Neural cell (in vitro differentiated cells): Measurements from ENCODE around the gene ELMO2.

Experiments
- CTCF ChIP-seq: fragments of 450-650 bp; IDR thresholded peaks from 2 replicates; pipeline ENCODE4 v1.5.1; 2014; ENCODE audit warnings: antibody characterized with exemption, mild to moderate bottlenecking, moderate library complexity; ENCODE audit not compliant: poor library complexity, severe bottlenecking
- EP300 ChIP-seq: fragments of 450-650 bp; conservative IDR thresholded peaks from 2 replicates; pipeline ENCODE4 v1.6.1; 2014; ENCODE audit warnings: antibody characterized with exemption, mild to moderate bottlenecking, moderate library complexity; ENCODE audit not compliant: poor library complexity, severe bottlenecking
- EZH2 ChIP-seq: fragments of 200-600, 300-800 bp; shearing (Covaris generic), sonication (generic); IDR thresholded peaks from 2 replicates; pipeline ENCODE4 v1.6.1; 2014; ENCODE audit warnings: antibody characterized with exemption, low read length, borderline replicate concordance, mild to moderate bottlenecking; ENCODE audit not compliant: insufficient read depth, poor library complexity, severe bottlenecking
- POLR2AphosphoS5 ChIP-seq: IDR thresholded peaks from 2 replicates; pipeline ENCODE4 v1.6.1; 2012
- RAD21 ChIP-seq: fragments of 450-650 bp; conservative IDR thresholded peaks from 2 replicates; pipeline ENCODE4 v1.6.1; 2014; ENCODE audit warnings: antibody characterized with exemption, mild to moderate bottlenecking, moderate library complexity
- REST ChIP-seq: IDR thresholded peaks from 2 replicates; pipeline ENCODE4 v1.6.1; 2012; ENCODE audit warnings: borderline replicate concordance
- TAF1 ChIP-seq: IDR thresholded peaks from 2 replicates; pipeline ENCODE4 v1.6.1; 2012; ENCODE audit warnings: low read depth

GRCh38 chr20:46343975-46344357 lies 62.4 kb downstream of the ELMO2 start:
- no peak for TF ChIP-seq CTCF
- TF ChIP-seq EP300, result no peak
- TF ChIP-seq RAD21, result no peak
- no peak for TF ChIP-seq TAF1
- no peak for TF ChIP-seq REST
- no peak for TF ChIP-seq POLR2AphosphoS5
- TF ChIP-seq EZH2, result no peak
